ENCODE measurements around the gene SPATA32. TPM values are rescaled to one million over a fixed set of nuclear protein-coding genes. Genes with fewer than 3 reads are reported as not detected.

Gene SPATA32
- polyA plus RNA-seq, 2 of the 4 experiments (the other 2 are of a cell fraction), result 0.05 to 0.21 TPM

- ATAC-seq (peak; percentile 79 to 91), DNase-seq (ENCODE audit: low read depth in 1 of 2, low spot score in 1 of 2) (peak; percentile 99 to 100), FAIRE-seq (no peak)
- CTCF ChIA-PET, result interaction anchor here (0.7 to 35.1 kb wide), 22 partner anchors 10 to 182 kb away, joined by 3 to 1378 read pairs (median 6); partner anchors contain the start of genes ACBD4, FMNL1 and SPATA32
- peak overlapping the region; percentile 98 for H3K4me2 ChIP-seq
- H3K27ac ChIP-seq, result peak overlapping the region; percentile 93 to 96
- no peaks in the 10 kb centered on the region for H3K9me3 ChIP-seq
- H3K4me3 ChIP-seq, result peak overlapping the region; percentile 89
- POLR2A ChIA-PET, result interaction anchor here (0.6 to 2.2 kb wide), 11 partner anchors 9 to 401 kb away, joined by 3 to 9 read pairs (median 4); partner anchors contain the start of genes HEXIM1 and HEXIM2
- TF ChIP-seq PHF8 (IDR thresholded peaks at IDR 0.05; ENCODE audit: borderline replicate concordance, low read depth) (peak; percentile 64; the same call in 1 of the 2 replicates), HES2 (IDR thresholded peaks at IDR 0.05) (no peak), TFCP2L1 (CRISPR knock-in tag; IDR thresholded peaks at IDR 0.05) (peak; percentile 46; the same call in 1 of the 2 replicates), MAZ (IDR thresholded peaks at IDR 0.05; ENCODE audit: borderline replicate concordance, low read depth, low read length) (no peak), RFX5 (IDR thresholded peaks at IDR 0.05) (peak; percentile 65; the same call in 1 of the 2 replicates), JUNB (IDR thresholded peaks at IDR 0.05) (0 out of 2 replicates have a peak, but pooled peaks have one; percentile 17), GATA3 (IDR thresholded peaks at IDR 0.05; ENCODE audit: borderline replicate concordance) (peak; percentile 75), EHMT2 (IDR thresholded peaks at IDR 0.05; ENCODE audit: low read depth) (no peak), POLR2A (IDR thresholded peaks at IDR 0.05; ENCODE audit: low read length) (peak; percentile 70), MAX (IDR thresholded peaks at IDR 0.05) (peak; percentile 87), E2F6 (IDR thresholded peaks at IDR 0.05; ENCODE audit: borderline replicate concordance, low read depth) (peak; percentile 60; the same call in 1 of the 2 replicates), HDAC2 (IDR thresholded peaks at IDR 0.05) (no peak), EP300 (IDR thresholded peaks at IDR 0.05) (peak; percentile 78 to 91; a peak in 3 of 5 replicates), HOXB5 (CRISPR knock-in tag; IDR thresholded peaks at IDR 0.05) (0 out of 2 replicates have a peak, but pooled peaks have one; percentile 36), JUN (IDR thresholded peaks at IDR 0.05) (peak; percentile 77 to 93), HEYL (CRISPR knock-in tag; IDR thresholded peaks at IDR 0.05) (no peak), CBX2 (IDR thresholded peaks at IDR 0.05; ENCODE audit: borderline replicate concordance, low read depth) (no peak), ATOH8 (CRISPR knock-in tag; IDR thresholded peaks at IDR 0.05; ENCODE audit: low read depth) (0 out of 2 replicates have a peak, but pooled peaks have one; percentile 14), KDM5A (IDR thresholded peaks at IDR 0.05) (no peak), ZNF302 (CRISPR knock-in tag; IDR thresholded peaks at IDR 0.05) (no peak), BHLHE40 (IDR thresholded peaks at IDR 0.05; ENCODE audit: low read depth, low read length) (peak; percentile 92), PBX3 (IDR thresholded peaks at IDR 0.05) (peak; percentile 51), MYC (IDR thresholded peaks at IDR 0.05; ENCODE audit: borderline replicate concordance, low read length) (0 out of 2 replicates have a peak, but pooled peaks have one; percentile 15), BCL3 (IDR thresholded peaks at IDR 0.05) (peak; percentile 81; the same call in 2 of the 3 replicates)
- WGBS (ENCODE audit: missing lambda C conversion rate), result 5% methylated on average over 15 of the region's 61 CpGs
- peaks cover 49% of the 10 kb centered on the region for H3K4me1 ChIP-seq
Measured at GRCh38 chr17:45247429-45248131, 14.3 kb downstream of the SPATA32 start.
